ENCODE results near the gene SERPIND1. TPM values are rescaled to one million over a fixed set of nuclear protein-coding genes. Genes with fewer than 3 reads are reported as not detected.

Gene SERPIND1
- total RNA-seq, 1 experiment from 2014 or later = 1.3 TPM

- no peaks in the 10 kb centered on the region for H3K27me3 ChIP-seq (replicated peaks; ENCODE audit: control insufficient read depth, insufficient read depth, low read length)
- no peak for TF ChIP-seq CTCF (IDR thresholded peaks at IDR 0.05; ENCODE audit: insufficient read depth in 1 of 2, low read depth in 1 of 2, low read length in 1 of 2, severe bottlenecking in 1 of 2, unreplicated experiment in 1 of 2)
- H3K9me3 Mint-ChIP-seq (ENCODE audit: unreplicated experiment) = no peaks in the 10 kb centered on the region
- CTCF ChIA-PET = interaction anchor here (0.5 kb wide), 1 partner anchor 114 kb away, joined by 5 read pairs; no protein-coding TSS in a partner anchor
- H3K36me3 Mint-ChIP-seq (ENCODE audit: insufficient read depth, unreplicated experiment) = peaks cover 28% of the 10 kb centered on the region
- no peaks in the 10 kb centered on the region for H3K27me3 Mint-ChIP-seq (ENCODE audit: insufficient read depth, unreplicated experiment)
- intact Hi-C loops (cut with micrococcal nuclease; ENCODE audit: unreplicated experiment) = no loop called here
- H3K4me3 ChIP-seq (ENCODE audit: low read depth, low read length) = no peak overlapping the region
- H3K9me3 ChIP-seq = no peaks in the 10 kb centered on the region
- H3K4me1 Mint-ChIP-seq (ENCODE audit: low read depth, unreplicated experiment) = no peaks in the 10 kb centered on the region
- H3K27ac Mint-ChIP-seq (ENCODE audit: unreplicated experiment) = no peak overlapping the region
- H3K36me3 ChIP-seq (ENCODE audit: control insufficient read depth, insufficient read depth, low read length) = no peaks in the 10 kb centered on the region; the same call in 1 of the 2 replicates
- no TSS peak for BruUV-seq (replicated peaks)
- no peak for DNase-seq
- H3K4me1 ChIP-seq = no peaks in the 10 kb centered on the region
- H3K4me3 Mint-ChIP-seq (ENCODE audit: unreplicated experiment) = no peak overlapping the region
- POLR2A ChIA-PET = no interaction called here
These were observed 25.1 kb downstream of the SERPIND1 start for GRCh38 chr22:20798974-20799373.

GRCh38 chr22:20799449-20799848, 25.5 kb downstream of the SERPIND1 start:
- Mint-ChIP-seq H3K4me1 (ENCODE audit: low read depth, unreplicated experiment) (no peaks in the 10 kb centered on the region), H3K36me3 (ENCODE audit: insufficient read depth, unreplicated experiment) (peaks cover 31% of the 10 kb centered on the region), H3K9me3 (ENCODE audit: unreplicated experiment) (no peaks in the 10 kb centered on the region), H3K4me3 (ENCODE audit: unreplicated experiment) (no peak overlapping the region), H3K27me3 (ENCODE audit: insufficient read depth, unreplicated experiment) (no peaks in the 10 kb centered on the region), H3K27ac (ENCODE audit: unreplicated experiment) (no peak overlapping the region)
- intact Hi-C loops (cut with micrococcal nuclease; ENCODE audit: unreplicated experiment) = no loop called here
- Histone ChIP-seq H3K36me3 (ENCODE audit: control insufficient read depth, insufficient read depth, low read length) (no peaks in the 10 kb centered on the region; the same call in 1 of the 2 replicates), H3K4me3 (ENCODE audit: low read depth, low read length) (no peak overlapping the region), H3K9me3 (no peaks in the 10 kb centered on the region), H3K4me1 (no peaks in the 10 kb centered on the region), H3K27me3 (replicated peaks; ENCODE audit: control insufficient read depth, insufficient read depth, low read length) (no peaks in the 10 kb centered on the region)
- DNase-seq = no peak
- no peak for TF ChIP-seq CTCF (IDR thresholded peaks at IDR 0.05; ENCODE audit: insufficient read depth in 1 of 2, low read depth in 1 of 2, low read length in 1 of 2, severe bottlenecking in 1 of 2, unreplicated experiment in 1 of 2)
- no TSS peak for BruUV-seq (replicated peaks)
- POLR2A ChIA-PET = no interaction called here
- CTCF ChIA-PET = interaction anchor here (0.5 kb wide), 1 partner anchor 114 kb away, joined by 5 read pairs; no protein-coding TSS in a partner anchor

GRCh38 chr22:20802452-20802851, 28.5 kb downstream of the SERPIND1 start:
- Mint-ChIP-seq H3K27me3 (ENCODE audit: insufficient read depth, unreplicated experiment) (no peaks in the 10 kb centered on the region), H3K9me3 (ENCODE audit: unreplicated experiment) (no peaks in the 10 kb centered on the region), H3K4me3 (ENCODE audit: unreplicated experiment) (no peak overlapping the region), H3K36me3 (ENCODE audit: insufficient read depth, unreplicated experiment) (peaks cover 40% of the 10 kb centered on the region), H3K4me1 (ENCODE audit: low read depth, unreplicated experiment) (no peaks in the 10 kb centered on the region), H3K27ac (ENCODE audit: unreplicated experiment) (no peak overlapping the region)
- POLR2A ChIA-PET = no interaction called here
- CTCF ChIA-PET = interaction anchor here (0.7 to 0.9 kb wide), 2 partner anchors 8 to 83 kb away, joined by 3 to 4 read pairs; no protein-coding TSS in a partner anchor
- no peak overlapping the region for H3K4me3 ChIP-seq (ENCODE audit: low read depth, low read length)
- no peak for TF ChIP-seq CTCF (IDR thresholded peaks at IDR 0.05; ENCODE audit: insufficient read depth in 1 of 2, low read depth in 1 of 2, low read length in 1 of 2, severe bottlenecking in 1 of 2, unreplicated experiment in 1 of 2)
- no peaks in the 10 kb centered on the region for H3K27me3 ChIP-seq (replicated peaks; ENCODE audit: control insufficient read depth, insufficient read depth, low read length)
- no peaks in the 10 kb centered on the region; the same call in 1 of the 2 replicates for H3K36me3 ChIP-seq (ENCODE audit: control insufficient read depth, insufficient read depth, low read length)
- no peak for DNase-seq
- no TSS peak for BruUV-seq (replicated peaks)
- no peaks in the 10 kb centered on the region for H3K9me3 ChIP-seq
- intact Hi-C loops (cut with micrococcal nuclease; ENCODE audit: unreplicated experiment) = loop anchor here (5.0 kb wide), 1 partner anchor 50 kb away; no protein-coding TSS in a partner anchor
- H3K4me1 ChIP-seq = no peaks in the 10 kb centered on the region
